Dermis microvascular lymphatic vessel endothelial cell (primary cell): Measurements from ENCODE around the gene KSR1. TPM values are rescaled to one million over a fixed set of nuclear protein-coding genes. Genes with fewer than 3 reads are reported as not detected.
A peak's percentile ranks its signal among the peaks of the same experiment; 100 is the strongest.
"Not testable (repeated sequence)": the region's sequence is repeated elsewhere in the genome, so short reads cannot be mapped to it uniquely, and the experiment has no call there.

ENCODE experiments used
- DNase-seq, 2 donors: peaks; one replicate each; pipeline versions ENCODE4 v3.0.0 to v3.0.0-alpha.2; 2010; ENCODE audit warnings: low read depth in 2 of 2
- total RNA-seq: library from RNA; depleted of rRNA; stranded (reverse); fragments of >200 nt; gene quantifications from 2 replicates; pipeline ENCODE4 v1.2.1, GENCODE V29; 2014

KSR1 gene
- total RNA-seq, 1 donor from 2014 or later = 6.2 TPM

GRCh38 chr17:27426471-27426870 lies 29.8 kb upstream of the KSR1 start:
- DNase-seq = not testable (repeated sequence)

- DNase-seq = not testable (repeated sequence)
Observed at GRCh38 chr17:27427166-27427862, 28.9 kb upstream of the KSR1 start.

GRCh38 chr17:27428781-27429505 lies 27.3 kb upstream of the KSR1 start:
- no peak for DNase-seq

- DNase-seq = no peak
Observed at GRCh38 chr17:27429666-27430382, 26.4 kb upstream of the KSR1 start.

- no peak for DNase-seq
Observed at GRCh38 chr17:27430383-27430840, 25.8 kb upstream of the KSR1 start.

GRCh38 chr17:27430882-27431491 lies 25.3 kb upstream of the KSR1 start:
- DNase-seq = peak; percentile 30 to 63

- no peak for DNase-seq
Observed at GRCh38 chr17:27433521-27433920, 22.7 kb upstream of the KSR1 start.

- not testable (repeated sequence) for DNase-seq
Observed at GRCh38 chr17:27435431-27436070, 20.7 kb upstream of the KSR1 start.

- DNase-seq = no peak
Observed at GRCh38 chr17:27438348-27438998, 17.8 kb upstream of the KSR1 start.

- DNase-seq = no peak
Observed at GRCh38 chr17:27439342-27439741, 16.9 kb upstream of the KSR1 start.

- DNase-seq = no peak
Observed at GRCh38 chr17:27442702-27443101, 13.5 kb upstream of the KSR1 start.

GRCh38 chr17:27443491-27443890 lies 12.8 kb upstream of the KSR1 start:
- DNase-seq = no peak

GRCh38 chr17:27445971-27446370 lies 10.3 kb upstream of the KSR1 start:
- no peak for DNase-seq

- peak; percentile 82 to 96 for DNase-seq
Observed at GRCh38 chr17:27446569-27447301, 9.5 kb upstream of the KSR1 start.

GRCh38 chr17:27448534-27448933 lies 7.7 kb upstream of the KSR1 start:
- not testable (repeated sequence) for DNase-seq

GRCh38 chr17:27449541-27449940 lies 6.7 kb upstream of the KSR1 start:
- no peak for DNase-seq

GRCh38 chr17:27449988-27450387 lies 6.3 kb upstream of the KSR1 start:
- DNase-seq = no peak

- DNase-seq = no peak
Observed at GRCh38 chr17:27450416-27450815, 5.8 kb upstream of the KSR1 start.

GRCh38 chr17:27451906-27452305 lies 4.3 kb upstream of the KSR1 start:
- no peak for DNase-seq

- DNase-seq = no peak
Observed at GRCh38 chr17:27452828-27453227, 3.4 kb upstream of the KSR1 start.
